Omental fat pad (tissue), 4 donors: ENCODE data around the gene ZCRB1. TPM values are rescaled to one million over a fixed set of nuclear protein-coding genes. Genes with fewer than 3 reads are reported as not detected.

Experiments used
- ATAC-seq: fragments of 150-250 bp; one replicate; pipeline ENCODE4 v1.9.1; 2016; ENCODE audit warnings: mild to moderate bottlenecking, moderate library complexity; ENCODE audit not compliant: low FRiP score
- DNase-seq: peaks from one replicate; pipeline ENCODE4 v3.0.0-alpha.2; 2019; ENCODE audit warnings: low spot score
- total RNA-seq, 4 donors: library from RNA; depleted of rRNA; stranded (reverse); fragments of >200 nt; gene quantifications; one replicate each; pipeline ENCODE4 v1.1.0, GENCODE V29; 2016
- TF ChIP-seq, protein P1 (sequence below), 3 donors: fragments of 450-650 bp; IDR thresholded peaks; one replicate each; pipeline ENCODE4 v1.5.1; 2016 to 2017; ENCODE audit warnings: antibody characterized with exemption in 3 of 3, mild to moderate bottlenecking in 3 of 3, moderate library complexity in 2 of 3

ZCRB1 gene
- total RNA-seq, 4 donors from 2014 or later, result 22.3 to 31.0 (median 25.5) TPM

- TF ChIP-seq, protein P1, sequence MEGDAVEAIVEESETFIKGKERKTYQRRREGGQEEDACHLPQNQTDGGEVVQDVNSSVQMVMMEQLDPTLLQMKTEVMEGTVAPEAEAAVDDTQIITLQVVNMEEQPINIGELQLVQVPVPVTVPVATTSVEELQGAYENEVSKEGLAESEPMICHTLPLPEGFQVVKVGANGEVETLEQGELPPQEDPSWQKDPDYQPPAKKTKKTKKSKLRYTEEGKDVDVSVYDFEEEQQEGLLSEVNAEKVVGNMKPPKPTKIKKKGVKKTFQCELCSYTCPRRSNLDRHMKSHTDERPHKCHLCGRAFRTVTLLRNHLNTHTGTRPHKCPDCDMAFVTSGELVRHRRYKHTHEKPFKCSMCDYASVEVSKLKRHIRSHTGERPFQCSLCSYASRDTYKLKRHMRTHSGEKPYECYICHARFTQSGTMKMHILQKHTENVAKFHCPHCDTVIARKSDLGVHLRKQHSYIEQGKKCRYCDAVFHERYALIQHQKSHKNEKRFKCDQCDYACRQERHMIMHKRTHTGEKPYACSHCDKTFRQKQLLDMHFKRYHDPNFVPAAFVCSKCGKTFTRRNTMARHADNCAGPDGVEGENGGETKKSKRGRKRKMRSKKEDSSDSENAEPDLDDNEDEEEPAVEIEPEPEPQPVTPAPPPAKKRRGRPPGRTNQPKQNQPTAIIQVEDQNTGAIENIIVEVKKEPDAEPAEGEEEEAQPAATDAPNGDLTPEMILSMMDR (IDR thresholded peaks at IDR 0.05), result no peak
- ATAC-seq, result no peak
- DNase-seq, result no peak
Measured at GRCh38 chr12:42288544-42288943, 37.4 kb downstream of the ZCRB1 start.

- TF ChIP-seq, protein P1 (IDR thresholded peaks at IDR 0.05), result no peak
- no peak for DNase-seq
- ATAC-seq, result no peak
Measured at GRCh38 chr12:42286741-42287140, 39.2 kb downstream of the ZCRB1 start.

DNA sequence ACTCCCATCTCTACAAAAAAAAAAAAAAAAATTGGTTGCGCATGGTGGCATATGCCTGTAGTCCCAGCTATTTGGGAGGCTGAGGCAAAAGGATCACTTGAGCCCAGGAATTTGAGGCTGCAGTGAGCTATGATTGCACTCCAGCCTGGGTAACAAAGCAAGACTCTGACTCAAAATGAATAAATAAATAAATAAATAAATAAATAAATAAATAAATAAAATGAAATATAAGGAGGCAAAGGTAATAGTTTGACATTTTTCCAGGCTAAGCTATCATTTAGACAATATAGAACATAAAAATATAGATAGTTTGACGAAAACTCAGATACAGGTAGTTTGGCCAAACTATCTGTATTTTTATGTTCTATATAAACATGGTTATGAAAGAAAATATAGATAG, 40.5 kb downstream of the ZCRB1 start:
- TF ChIP-seq, protein P1 (IDR thresholded peaks at IDR 0.05), result no peak
- DNase-seq, result no peak
- ATAC-seq, result no peak

DNA sequence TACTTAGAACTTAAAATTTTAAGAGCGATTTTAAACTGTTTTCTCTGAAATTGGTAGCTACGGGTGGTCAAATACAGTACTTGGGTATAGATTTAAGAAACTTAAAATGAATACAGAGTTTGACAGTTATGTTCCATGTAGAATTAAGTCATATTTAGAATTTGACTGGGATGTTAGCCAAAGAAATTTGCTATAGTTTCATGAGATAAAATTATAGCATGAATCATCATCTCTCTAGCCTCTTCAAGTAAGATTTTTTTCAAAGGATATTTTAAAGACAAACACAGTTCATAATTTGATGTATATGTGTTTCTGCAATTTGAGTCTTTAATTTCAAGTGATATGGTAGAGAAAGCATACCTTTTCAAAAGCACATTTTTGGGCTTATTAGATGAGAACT, 41.0 kb downstream of the ZCRB1 start:
- ATAC-seq, result no peak
- TF ChIP-seq, protein P1 (IDR thresholded peaks at IDR 0.05), result no peak

DNA sequence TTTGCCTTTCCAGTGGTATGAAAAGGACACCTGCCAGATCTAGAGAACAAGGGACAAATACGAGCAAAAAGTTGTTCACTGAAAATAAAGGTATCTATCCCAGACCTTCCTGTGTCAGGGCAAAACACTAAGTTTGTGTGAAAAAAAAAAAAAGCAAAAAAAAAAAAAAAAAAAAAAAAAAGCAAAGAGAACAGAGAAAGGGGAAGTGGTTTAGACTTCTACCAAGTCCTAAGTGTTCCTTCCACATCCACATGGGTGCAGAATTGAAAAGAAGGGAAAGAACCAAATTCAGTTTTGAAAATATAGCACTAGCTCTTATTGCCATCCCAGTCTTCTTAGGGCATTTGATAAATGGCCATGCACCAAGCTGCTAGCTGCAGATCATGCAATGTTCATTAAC, 41.7 kb downstream of the ZCRB1 start:
- DNase-seq, result no peak
- ATAC-seq, result no peak
- TF ChIP-seq, protein P1 (IDR thresholded peaks at IDR 0.05), result no peak

More for the DNA sequence above, 41.0 kb downstream of the ZCRB1 start:
- DNase-seq, result no peak

GRCh38 chr12:42283739-42284138, 42.2 kb downstream of the ZCRB1 start:
- ATAC-seq, result no peak
- DNase-seq, result no peak
- TF ChIP-seq, protein P1 (IDR thresholded peaks at IDR 0.05), result no peak

DNA sequence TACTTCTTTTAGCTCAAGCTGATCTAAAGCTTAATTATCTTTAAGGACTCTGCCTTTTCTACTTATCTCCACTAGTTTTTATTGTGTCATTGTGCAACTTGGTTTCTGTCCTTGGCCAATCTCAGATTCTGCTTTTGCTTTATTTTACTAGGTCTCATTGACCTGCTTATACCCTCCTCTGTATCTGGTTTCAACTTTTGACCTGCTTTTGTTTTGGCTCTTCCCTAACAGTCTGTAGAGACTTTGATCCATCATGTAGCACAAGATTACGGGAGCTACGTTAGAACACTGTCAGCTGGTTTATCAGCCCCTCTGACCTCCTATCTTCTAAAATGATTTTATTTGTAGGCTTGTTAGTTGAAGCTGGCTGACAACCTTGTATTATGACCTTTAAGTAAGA, 43.6 kb downstream of the ZCRB1 start:
- ATAC-seq (no peak), DNase-seq (no peak)
- TF ChIP-seq, protein P1 (IDR thresholded peaks at IDR 0.05), result no peak
